Loucy (cell line): ENCODE results near the gene GNAS-AS1.

Source experiments
- H2AFZ ChIP-seq: fragments of 200-600 bp; sonication (generic); 2 replicates; pipeline ENCODE4 v1.6.0; 2016; ENCODE audit warnings: antibody characterized with exemption, mild to moderate bottlenecking, low read length, moderate library complexity
- H3F3A ChIP-seq: fragments of 200-600 bp; 2 replicates; pipeline ENCODE4 v1.6.0; 2016; ENCODE audit warnings: antibody characterized with exemption, low read depth, mild to moderate bottlenecking
- H3K27me3 ChIP-seq: fragments of 200-600 bp; sonication (generic); 2 replicates; pipeline ENCODE4 v1.6.1; 2014; ENCODE audit warnings: low read length, mild to moderate bottlenecking; ENCODE audit not compliant: insufficient read depth, poor library complexity, severe bottlenecking
- H3K36me3 ChIP-seq: fragments of 200-600 bp; sonication (generic); 2 replicates; pipeline ENCODE4 v1.6.1; 2016; ENCODE audit warnings: low read length; ENCODE audit not compliant: insufficient read depth
- H3K4me1 ChIP-seq: fragments of 200-600 bp; sonication (generic); 2 replicates; pipeline ENCODE4 v1.5.1; 2014; ENCODE audit warnings: low read length, mild to moderate bottlenecking; ENCODE audit not compliant: insufficient read depth, poor library complexity, severe bottlenecking
- H3K4me2 ChIP-seq: fragments of 200-600 bp; sonication (generic); 2 replicates; pipeline ENCODE4 v1.6.0; 2014; ENCODE audit warnings: antibody characterized with exemption, low read length, low read depth, mild to moderate bottlenecking; ENCODE audit not compliant: poor library complexity, severe bottlenecking
- H3K4me3 ChIP-seq: fragments of 200-600 bp; sonication (generic); 2 replicates; pipeline ENCODE4 v1.5.1; 2014; ENCODE audit warnings: low read length, mild to moderate bottlenecking, mixed read lengths; ENCODE audit not compliant: poor library complexity, severe bottlenecking
- H3K79me2 ChIP-seq: fragments of 200-600 bp; sonication (generic); 2 replicates; pipeline ENCODE4 v1.6.1; 2014; ENCODE audit warnings: low read length; ENCODE audit not compliant: insufficient read depth
- H3K9ac ChIP-seq: fragments of 200-600 bp; sonication (generic); 2 replicates; pipeline ENCODE4 v1.6.0; 2014; ENCODE audit warnings: mild to moderate bottlenecking, low read depth, low read length, moderate library complexity; ENCODE audit not compliant: poor library complexity, severe bottlenecking
- H3K9me2 ChIP-seq: fragments of 200-600 bp; sonication (generic); replicated peaks from 2 replicates; pipeline ENCODE4 v1.6.1; 2016; ENCODE audit warnings: low read depth, low read length, mixed read lengths
- H3K9me3 ChIP-seq: fragments of 200-600 bp; sonication (generic); 2 replicates; pipeline ENCODE4 v1.6.1; 2014; ENCODE audit warnings: mild to moderate bottlenecking, antibody characterized with exemption, low read length, low read depth; ENCODE audit not compliant: insufficient read depth
- H4K20me1 ChIP-seq: fragments of 200-600 bp; sonication (generic); 2 replicates; pipeline ENCODE4 v1.6.0; 2014; ENCODE audit warnings: antibody characterized with exemption, low read length, mild to moderate bottlenecking; ENCODE audit not compliant: insufficient read depth, poor library complexity, severe bottlenecking
- EZH2phosphoT487 ChIP-seq: fragments of 200-600 bp; IDR thresholded peaks from 2 replicates; pipeline ENCODE4 v1.6.1; 2018; ENCODE audit warnings: antibody characterized with exemption, mild to moderate bottlenecking, moderate library complexity, borderline replicate concordance
- TF ChIP-seq, protein P1 (sequence below): fragments of 200-600 bp; sonication (generic); conservative IDR thresholded peaks from 2 replicates; pipeline ENCODE4 v1.5.1; 2014; ENCODE audit warnings: mild to moderate bottlenecking, antibody characterized with exemption, low read length

Gene GNAS-AS1

DNA sequence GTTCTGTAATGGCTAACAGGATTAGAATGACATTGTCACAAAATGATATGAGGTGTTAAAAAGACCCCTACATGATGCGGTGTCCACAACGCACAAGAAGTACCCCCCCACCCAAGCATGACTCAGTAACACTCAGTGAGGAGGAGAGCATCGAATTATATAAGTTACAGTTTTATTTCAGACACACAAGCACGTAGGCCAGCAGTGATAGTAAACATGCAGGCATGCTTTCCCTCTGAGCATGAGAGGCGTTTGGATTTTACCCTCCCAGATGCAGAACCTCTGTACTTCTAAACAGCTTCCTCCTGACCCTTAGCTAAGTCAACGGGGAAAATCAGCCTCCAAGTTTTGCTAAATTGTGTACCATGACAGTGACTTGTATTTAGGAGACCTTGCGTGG is 25.7 kb upstream of the GNAS-AS1 start:
- Histone ChIP-seq H3K4me3 (no peak overlapping the region), H3K4me1 (peaks cover 14% of the 10 kb centered on the region), H3F3A (no peaks in the 10 kb centered on the region), H3K9ac (no peak overlapping the region), H3K79me2 (no peaks in the 10 kb centered on the region), H3K9me2 (no peaks in the 10 kb centered on the region), H3K4me2 (no peak overlapping the region), H4K20me1 (no peaks in the 10 kb centered on the region), H3K9me3 (no peaks in the 10 kb centered on the region), H3K27me3 (no peaks in the 10 kb centered on the region), H2AFZ (0 out of 2 replicates have a peak overlapping the region, but pooled peaks have one; percentile 10), H3K36me3 (no peaks in the 10 kb centered on the region)
- no peak for TF ChIP-seq EZH2phosphoT487
- TF ChIP-seq, protein P1, sequence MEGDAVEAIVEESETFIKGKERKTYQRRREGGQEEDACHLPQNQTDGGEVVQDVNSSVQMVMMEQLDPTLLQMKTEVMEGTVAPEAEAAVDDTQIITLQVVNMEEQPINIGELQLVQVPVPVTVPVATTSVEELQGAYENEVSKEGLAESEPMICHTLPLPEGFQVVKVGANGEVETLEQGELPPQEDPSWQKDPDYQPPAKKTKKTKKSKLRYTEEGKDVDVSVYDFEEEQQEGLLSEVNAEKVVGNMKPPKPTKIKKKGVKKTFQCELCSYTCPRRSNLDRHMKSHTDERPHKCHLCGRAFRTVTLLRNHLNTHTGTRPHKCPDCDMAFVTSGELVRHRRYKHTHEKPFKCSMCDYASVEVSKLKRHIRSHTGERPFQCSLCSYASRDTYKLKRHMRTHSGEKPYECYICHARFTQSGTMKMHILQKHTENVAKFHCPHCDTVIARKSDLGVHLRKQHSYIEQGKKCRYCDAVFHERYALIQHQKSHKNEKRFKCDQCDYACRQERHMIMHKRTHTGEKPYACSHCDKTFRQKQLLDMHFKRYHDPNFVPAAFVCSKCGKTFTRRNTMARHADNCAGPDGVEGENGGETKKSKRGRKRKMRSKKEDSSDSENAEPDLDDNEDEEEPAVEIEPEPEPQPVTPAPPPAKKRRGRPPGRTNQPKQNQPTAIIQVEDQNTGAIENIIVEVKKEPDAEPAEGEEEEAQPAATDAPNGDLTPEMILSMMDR = no peak

DNA sequence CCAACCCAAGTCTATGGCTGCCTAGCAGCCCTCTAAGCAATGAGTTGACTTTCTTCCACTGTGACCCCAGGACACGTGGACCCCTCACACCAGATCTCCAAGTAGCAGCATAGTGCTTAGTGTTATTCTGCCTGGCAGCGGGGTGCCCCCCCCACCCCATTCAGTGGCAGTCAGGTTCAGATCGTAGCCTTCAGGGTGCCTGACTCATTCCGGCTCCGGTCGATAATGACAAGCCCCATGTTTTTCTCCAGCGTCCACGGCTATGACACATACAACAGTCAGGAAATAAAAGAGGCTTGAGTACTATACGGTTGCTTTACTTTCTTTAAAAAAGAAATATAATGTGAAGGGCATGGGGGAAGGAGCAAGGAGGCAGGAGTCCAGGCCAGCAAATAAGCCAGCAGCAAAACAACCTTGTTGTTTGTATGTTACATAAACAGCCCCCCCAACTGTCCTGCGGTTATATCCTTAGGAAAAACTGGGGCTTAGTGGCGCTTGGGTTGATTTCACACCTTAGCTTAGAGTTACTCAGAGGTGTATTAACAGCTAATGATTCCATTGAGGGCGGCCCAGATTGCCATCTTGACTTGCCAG is 24.9 kb upstream of the GNAS-AS1 start:
- H3K79me2 ChIP-seq = no peaks in the 10 kb centered on the region
- peaks cover 14% of the 10 kb centered on the region for H3K4me1 ChIP-seq
- H3K4me2 ChIP-seq = no peak overlapping the region
- H3K4me3 ChIP-seq = no peak overlapping the region
- H3F3A ChIP-seq = no peaks in the 10 kb centered on the region
- H2AFZ ChIP-seq = no peak overlapping the region
- no peak for TF ChIP-seq EZH2phosphoT487
- TF ChIP-seq, protein P1 = no peak
- no peaks in the 10 kb centered on the region for H4K20me1 ChIP-seq
- H3K9ac ChIP-seq = no peak overlapping the region
- H3K9me3 ChIP-seq = no peaks in the 10 kb centered on the region
- H3K36me3 ChIP-seq = no peaks in the 10 kb centered on the region
- no peaks in the 10 kb centered on the region for H3K9me2 ChIP-seq
- no peaks in the 10 kb centered on the region for H3K27me3 ChIP-seq

DNA sequence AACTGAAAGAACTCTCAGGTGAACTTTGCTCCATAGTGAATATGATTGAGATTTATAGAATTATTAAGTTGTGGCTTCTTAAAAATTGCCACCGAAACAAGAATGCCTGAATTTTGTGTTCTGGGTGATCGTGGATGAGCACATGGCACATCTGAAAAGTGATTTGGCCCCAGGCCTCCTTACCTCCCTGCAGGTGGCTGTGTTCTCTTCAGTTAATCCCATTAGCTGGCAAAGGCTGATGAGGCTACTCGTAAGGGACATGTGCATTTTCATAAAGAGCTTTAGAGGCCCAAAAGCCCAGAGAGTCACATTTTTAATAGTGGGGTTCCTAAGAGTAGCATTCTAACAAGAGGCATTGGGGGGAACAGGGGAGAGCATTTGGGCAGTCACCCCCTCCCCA is 24.4 kb upstream of the GNAS-AS1 start:
- Histone ChIP-seq H3K4me3 (no peak overlapping the region), H3K79me2 (no peaks in the 10 kb centered on the region), H3K9me2 (no peaks in the 10 kb centered on the region), H3F3A (no peaks in the 10 kb centered on the region), H2AFZ (no peak overlapping the region), H3K9me3 (no peaks in the 10 kb centered on the region), H3K4me1 (peaks cover 14% of the 10 kb centered on the region), H3K36me3 (no peaks in the 10 kb centered on the region), H3K4me2 (no peak overlapping the region), H3K9ac (no peak overlapping the region), H3K27me3 (no peaks in the 10 kb centered on the region), H4K20me1 (no peaks in the 10 kb centered on the region)
- TF ChIP-seq, protein P1 = no peak
- no peak for TF ChIP-seq EZH2phosphoT487
